Mammary epithelial cell (primary cell): ENCODE results near the gene B3GALT6.

Experiments used
- CTCF ChIP-seq, 2 donors: IDR thresholded peaks in 1 of 2; conservative IDR thresholded peaks in 1 of 2; 2 replicates each; pipeline ENCODE4 v1.5.1; 2011 to 2012; ENCODE audit warnings: inconsistent platforms in 2 of 2, low read length in 2 of 2, mild to moderate bottlenecking in 2 of 2, control low read depth in 1 of 2, low read depth in 1 of 2; ENCODE audit not compliant: insufficient read depth in 1 of 2; ENCODE audit errors: extremely low read depth in 1 of 2
- EZH2 ChIP-seq: IDR thresholded peaks from 2 replicates; pipeline ENCODE4 v1.6.1; 2012; ENCODE audit warnings: low read length, inconsistent platforms, borderline replicate concordance

- no peak for TF ChIP-seq CTCF (conservative IDR thresholded peaks at IDR 0.05 in 1 of 2, IDR thresholded peaks at IDR 0.05 in 1 of 2; ENCODE audit: extremely low read depth in 1 of 2, insufficient read depth in 1 of 2, low read depth in 1 of 2, low read length in 2 of 2)
- TF ChIP-seq EZH2, result no peak
Observed at GRCh38 chr1:1232796-1233566, 944 bp downstream of the B3GALT6 start.
